ENCODE measurements around the gene TMSB4X. TPM values are rescaled to one million over a fixed set of nuclear protein-coding genes. Genes with fewer than 3 reads are reported as not detected.
"Not testable (repeated sequence)": the region's sequence is repeated elsewhere in the genome, so short reads cannot be mapped to it uniquely, and the experiment has no call there.

TMSB4X gene
- total RNA-seq (1,000 to 10,000 TPM; 3,415 to 3,478 TPM), polyA plus RNA-seq (28,788 TPM)

DNA sequence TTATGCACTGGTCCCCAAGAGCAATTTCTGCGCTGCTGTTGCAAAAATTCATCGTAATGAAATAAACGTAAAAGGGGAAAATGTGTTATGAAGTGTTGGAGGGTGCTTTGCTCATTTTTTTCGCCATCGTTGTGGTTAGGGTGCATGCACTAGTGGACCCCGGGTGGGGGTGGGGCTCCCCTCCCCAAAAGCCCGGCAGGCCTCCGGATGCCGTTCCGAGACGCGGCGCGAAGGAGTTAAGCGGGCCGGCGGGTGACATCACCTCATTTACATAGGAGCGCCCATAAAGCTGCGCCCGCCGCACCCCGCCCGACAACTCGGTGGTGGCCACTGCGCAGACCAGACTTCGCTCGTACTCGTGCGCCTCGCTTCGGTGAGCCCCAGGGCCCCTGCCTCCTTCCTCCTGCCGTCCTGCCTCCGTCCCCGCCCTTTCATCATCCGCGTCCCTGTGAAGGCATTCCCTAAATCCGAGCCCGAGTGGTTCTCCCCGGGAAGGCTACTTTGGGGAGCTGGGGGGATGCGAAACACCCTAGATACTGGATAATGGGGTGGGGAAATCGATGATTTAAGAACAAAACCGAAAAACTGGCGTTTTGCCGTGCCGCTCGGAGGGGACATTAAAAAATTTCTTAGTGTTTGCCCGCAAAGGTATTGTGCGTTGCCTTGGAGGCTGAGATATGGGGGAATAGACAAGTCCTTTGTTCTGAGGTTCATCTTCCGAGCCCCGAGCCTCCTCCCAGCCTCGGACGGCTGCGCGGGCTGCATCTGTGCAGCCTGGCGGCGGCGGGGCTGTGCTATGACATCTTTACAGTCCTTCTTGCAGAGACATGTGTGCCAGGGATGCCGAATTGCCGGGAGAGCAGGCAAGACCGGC, at the start of gene TMSB4X:
TMSB4X (plus strand) TSS at position 315 of the 874 bp plus-strand sequence.
- Mint-ChIP-seq H3K4me1 (peaks cover 32 to 58% (median 58%) of the 10 kb centered on the region in 3 donors), H3K27me3 (peaks cover 0 to 39% of the 10 kb centered on the region in 2 donors), H3K27ac (peak within 1 kb of the TSS; percentile 81 to 99 (median 96)), H3K36me3 (peaks cover 27 to 68% (median 28%) of the 10 kb centered on the region in 3 donors), H3K9me3 (peaks cover 0 to 7% (median 0%) of the 10 kb centered on the region in 5 donors), H3K4me3 (peak within 1 kb of the TSS; percentile 97 to 100 (median 98))
- peaks cover 22% of the 10 kb centered on the region for H3K36me3 ChIP-seq (ENCODE audit: insufficient read depth, low read length)
- ChIA-PET POLR2A (interaction anchor here (0.6 to 15.0 kb wide), 16 partner anchors 9 to 116 kb away, joined by 3 to 194 read pairs (median 7); no protein-coding TSS in a partner anchor), CTCF (interaction anchor here (1.2 to 16.4 kb wide), 10 partner anchors 11 to 513 kb away, joined by 3 to 224 read pairs (median 4); no protein-coding TSS in a partner anchor)
- no peaks in the 10 kb centered on the region for H3K27me3 ChIP-seq (ENCODE audit: insufficient read depth, low read length, poor library complexity, severe bottlenecking)
- H3K4me3 ChIP-seq (ENCODE audit: low read length) = peak within 1 kb of the TSS; percentile 97
- peak; percentile 72 to 92 (median 79) for DNase-seq
- H3K27ac ChIP-seq (ENCODE audit: low read depth, low read length) = peak within 1 kb of the TSS; percentile 96
- peaks cover 21% of the 10 kb centered on the region for H3K4me1 ChIP-seq (ENCODE audit: insufficient read depth, low read length)
- no peaks in the 10 kb centered on the region for H3K9me3 ChIP-seq (ENCODE audit: low read length)

DNA sequence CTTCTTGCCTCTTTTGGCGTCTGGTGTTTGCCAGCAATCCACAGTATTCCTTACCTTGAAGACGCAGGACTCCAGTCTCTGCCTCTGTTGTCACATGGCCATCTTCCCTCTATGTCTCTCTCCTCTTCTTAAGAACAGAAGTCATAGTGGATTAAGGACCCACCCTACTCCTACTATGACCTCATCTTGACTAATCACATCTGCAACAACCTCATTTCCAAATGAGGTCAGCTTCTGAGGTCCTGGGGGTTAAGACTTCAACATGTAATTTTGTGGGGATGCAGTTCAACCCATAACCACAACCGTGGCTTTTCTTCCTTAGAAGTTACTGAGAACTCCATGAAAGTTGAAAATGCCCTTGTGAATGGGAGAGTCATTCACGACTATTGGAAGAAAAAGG, 45.2 kb upstream of the TMSB4X start:
- Mint-ChIP-seq H3K36me3 (peaks cover 0 to 6% (median 0%) of the 10 kb centered on the region in 3 donors), H3K4me3 (no peak overlapping the region), H3K4me1 (no peaks in the 10 kb centered on the region), H3K9me3 (peaks cover 0 to 10% (median 2%) of the 10 kb centered on the region in 5 donors), H3K27ac (no peak overlapping the region), H3K27me3 (peaks cover 0 to 7% of the 10 kb centered on the region in 2 donors)
- no peaks in the 10 kb centered on the region for H3K9me3 ChIP-seq (ENCODE audit: low read length)
- no peak overlapping the region for H3K27ac ChIP-seq (ENCODE audit: low read depth, low read length)
- ChIA-PET CTCF (no interaction called here), POLR2A (no interaction called here)
- H3K4me3 ChIP-seq (ENCODE audit: low read length) = no peak overlapping the region
- H3K36me3 ChIP-seq (ENCODE audit: insufficient read depth, low read length) = no peaks in the 10 kb centered on the region
- H3K27me3 ChIP-seq (ENCODE audit: insufficient read depth, low read length, poor library complexity, severe bottlenecking) = no peaks in the 10 kb centered on the region
- DNase-seq = no peak
- no peaks in the 10 kb centered on the region for H3K4me1 ChIP-seq (ENCODE audit: insufficient read depth, low read length)

DNA sequence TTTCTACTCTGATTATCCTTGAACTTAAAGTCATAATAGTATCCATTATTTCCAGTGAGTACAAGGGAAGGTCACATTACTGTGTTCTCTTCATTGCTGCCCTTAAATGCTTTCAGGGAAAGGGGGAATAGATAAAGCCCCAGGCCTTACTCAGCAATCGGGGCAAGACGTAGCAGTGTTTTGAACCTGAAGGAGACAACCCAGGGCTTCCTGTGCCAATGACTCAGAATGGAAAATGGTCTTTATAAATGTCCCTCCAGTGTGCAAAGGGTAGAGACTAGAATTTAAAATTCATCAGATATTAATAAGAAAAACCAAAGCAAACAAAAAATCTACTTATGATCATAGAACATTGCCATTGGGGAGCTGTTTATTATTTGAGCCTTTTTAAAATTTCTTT, 44.8 kb upstream of the TMSB4X start:
- H3K36me3 Mint-ChIP-seq = peaks cover 0 to 4% (median 0%) of the 10 kb centered on the region in 3 donors
- no peaks in the 10 kb centered on the region for H3K4me1 ChIP-seq (ENCODE audit: insufficient read depth, low read length)
- no peak for DNase-seq
- no peaks in the 10 kb centered on the region for H3K4me1 Mint-ChIP-seq
- H3K27ac Mint-ChIP-seq = no peak overlapping the region
- H3K9me3 ChIP-seq (ENCODE audit: low read length) = no peaks in the 10 kb centered on the region
- no peak overlapping the region for H3K4me3 ChIP-seq (ENCODE audit: low read length)
- POLR2A ChIA-PET = no interaction called here
- CTCF ChIA-PET = no interaction called here
- H3K27me3 Mint-ChIP-seq = peaks cover 0 to 7% of the 10 kb centered on the region in 2 donors
- no peak overlapping the region for H3K4me3 Mint-ChIP-seq
- no peaks in the 10 kb centered on the region for H3K27me3 ChIP-seq (ENCODE audit: insufficient read depth, low read length, poor library complexity, severe bottlenecking)
- H3K9me3 Mint-ChIP-seq = peaks cover 0 to 8% (median 2%) of the 10 kb centered on the region in 5 donors
- H3K27ac ChIP-seq (ENCODE audit: low read depth, low read length) = no peak overlapping the region
- H3K36me3 ChIP-seq (ENCODE audit: insufficient read depth, low read length) = no peaks in the 10 kb centered on the region

DNA sequence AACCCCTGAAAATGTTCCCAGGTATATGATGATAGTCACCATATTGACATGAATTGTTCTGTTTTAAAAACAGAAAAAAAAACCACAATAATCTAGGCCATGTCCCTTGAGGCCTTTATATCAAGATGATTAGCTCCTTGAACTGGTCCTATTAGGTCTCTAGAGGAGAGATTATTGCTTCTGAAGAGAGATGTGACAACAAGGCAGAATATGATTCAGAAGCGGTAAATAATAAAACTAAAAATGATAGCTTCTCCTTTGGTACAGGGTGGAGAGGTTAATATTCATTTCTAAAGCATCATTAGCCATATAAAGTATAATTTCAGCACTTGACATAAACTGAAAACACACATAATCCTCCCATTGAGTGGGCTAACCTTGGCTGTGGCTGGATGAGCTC, 42.7 kb upstream of the TMSB4X start:
- peaks cover 0 to 3% (median 1%) of the 10 kb centered on the region in 5 donors for H3K9me3 Mint-ChIP-seq
- Histone ChIP-seq H3K9me3 (ENCODE audit: low read length) (no peaks in the 10 kb centered on the region), H3K27ac (ENCODE audit: low read depth, low read length) (no peak overlapping the region), H3K27me3 (ENCODE audit: insufficient read depth, low read length, poor library complexity, severe bottlenecking) (no peaks in the 10 kb centered on the region), H3K36me3 (ENCODE audit: insufficient read depth, low read length) (no peaks in the 10 kb centered on the region), H3K4me3 (ENCODE audit: low read length) (no peak overlapping the region), H3K4me1 (ENCODE audit: insufficient read depth, low read length) (no peaks in the 10 kb centered on the region)
- ChIA-PET POLR2A (no interaction called here), CTCF (no interaction called here)
- H3K4me1 Mint-ChIP-seq = no peaks in the 10 kb centered on the region
- no peak overlapping the region for H3K4me3 Mint-ChIP-seq
- DNase-seq = no peak
- peaks cover 0 to 7% of the 10 kb centered on the region in 2 donors for H3K27me3 Mint-ChIP-seq
- H3K36me3 Mint-ChIP-seq = no peaks in the 10 kb centered on the region
- no peak overlapping the region for H3K27ac Mint-ChIP-seq

DNA sequence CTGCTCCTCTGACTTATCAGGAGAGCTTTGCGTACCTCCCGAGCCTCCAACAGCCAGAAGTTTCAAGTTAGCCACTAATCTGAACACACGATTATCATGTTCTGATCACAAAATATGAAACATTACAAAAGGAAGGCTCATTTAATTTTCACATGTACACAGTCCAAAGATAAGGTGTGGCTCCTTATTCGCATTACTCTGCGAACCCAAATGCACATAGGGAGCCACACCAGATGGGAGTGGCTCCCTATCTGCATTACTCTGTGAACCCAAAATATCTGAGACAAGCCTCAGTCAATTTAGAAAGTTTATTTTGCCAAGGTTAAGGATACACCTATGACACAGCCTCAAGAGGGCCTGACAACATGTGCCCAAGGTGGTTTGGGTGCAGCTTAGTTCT, 40.1 kb upstream of the TMSB4X start:
- H3K4me1 Mint-ChIP-seq = no peaks in the 10 kb centered on the region
- CTCF ChIA-PET = no interaction called here
- no peaks in the 10 kb centered on the region for H3K27me3 ChIP-seq (ENCODE audit: insufficient read depth, low read length, poor library complexity, severe bottlenecking)
- H3K9me3 ChIP-seq (ENCODE audit: low read length) = no peaks in the 10 kb centered on the region
- no peak overlapping the region for H3K27ac ChIP-seq (ENCODE audit: low read depth, low read length)
- H3K36me3 Mint-ChIP-seq = no peaks in the 10 kb centered on the region
- peaks cover 0 to 7% of the 10 kb centered on the region in 2 donors for H3K27me3 Mint-ChIP-seq
- no peak overlapping the region for H3K4me3 Mint-ChIP-seq
- DNase-seq = no peak
- POLR2A ChIA-PET = no interaction called here
- H3K4me1 ChIP-seq (ENCODE audit: insufficient read depth, low read length) = no peaks in the 10 kb centered on the region
- H3K36me3 ChIP-seq (ENCODE audit: insufficient read depth, low read length) = no peaks in the 10 kb centered on the region
- no peaks in the 10 kb centered on the region for H3K9me3 Mint-ChIP-seq
- no peak overlapping the region for H3K27ac Mint-ChIP-seq
- no peak overlapping the region for H3K4me3 ChIP-seq (ENCODE audit: low read length)

DNA sequence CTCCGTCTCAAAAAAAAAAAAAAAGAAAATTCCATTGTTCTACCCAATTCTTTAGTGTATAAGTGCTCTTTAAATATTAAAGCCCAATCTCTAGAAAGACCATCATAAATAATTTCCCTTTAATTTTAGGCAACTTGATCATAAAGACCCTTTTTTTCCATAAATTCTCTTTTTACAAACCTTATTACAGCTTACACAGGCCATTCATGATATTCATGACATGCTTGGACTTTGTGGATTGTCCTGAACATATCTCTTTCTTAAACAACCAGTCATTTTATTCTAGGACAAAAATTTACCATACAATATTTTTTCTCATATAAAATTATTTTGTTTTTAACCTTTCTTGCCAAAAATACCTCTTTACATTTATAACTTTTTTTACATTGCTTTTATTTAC, 38.0 kb upstream of the TMSB4X start:
- DNase-seq = no peak
- ChIA-PET CTCF (interaction anchor here (0.9 kb wide), 1 partner anchor 10 kb away, joined by 4 read pairs; no protein-coding TSS in a partner anchor), POLR2A (interaction anchor here (0.6 kb wide), 1 partner anchor 1056 kb away, joined by 4 read pairs; no protein-coding TSS in a partner anchor)
- Mint-ChIP-seq H3K9me3 (no peaks in the 10 kb centered on the region), H3K4me1 (no peaks in the 10 kb centered on the region), H3K4me3 (no peak overlapping the region), H3K36me3 (no peaks in the 10 kb centered on the region), H3K27ac (no peak overlapping the region), H3K27me3 (peaks cover 0 to 18% of the 10 kb centered on the region in 2 donors)
- Histone ChIP-seq H3K4me3 (ENCODE audit: low read length) (no peak overlapping the region), H3K27me3 (ENCODE audit: insufficient read depth, low read length, poor library complexity, severe bottlenecking) (no peaks in the 10 kb centered on the region), H3K9me3 (ENCODE audit: low read length) (no peaks in the 10 kb centered on the region), H3K27ac (ENCODE audit: low read depth, low read length) (no peak overlapping the region), H3K4me1 (ENCODE audit: insufficient read depth, low read length) (no peaks in the 10 kb centered on the region), H3K36me3 (ENCODE audit: insufficient read depth, low read length) (no peaks in the 10 kb centered on the region)

DNA sequence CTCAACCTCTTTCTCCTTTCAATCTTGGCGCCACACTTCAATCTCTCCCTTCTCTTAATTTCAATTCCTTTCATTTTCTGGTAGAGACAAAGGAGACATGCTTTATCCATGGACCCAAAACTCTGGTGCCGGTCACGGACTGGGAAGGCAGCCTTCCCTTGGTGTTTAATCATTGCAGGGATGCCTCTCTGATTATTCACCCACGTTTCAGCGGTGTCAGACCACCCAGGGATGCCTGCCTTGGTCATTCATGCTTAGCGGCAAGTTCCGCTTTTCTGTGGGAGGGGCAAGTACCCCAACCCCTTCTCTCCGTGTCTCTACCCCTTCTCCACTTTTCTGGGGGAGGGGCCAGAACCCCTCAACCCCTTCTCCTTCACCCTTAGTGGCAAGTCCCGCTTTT, 34.4 kb upstream of the TMSB4X start:
- CTCF ChIA-PET; H3K27ac ChIP-seq (ENCODE audit: low read depth, low read length); H3K27me3 ChIP-seq (ENCODE audit: insufficient read depth, low read length, poor library complexity, severe bottlenecking); H3K36me3 ChIP-seq (ENCODE audit: insufficient read depth, low read length); H3K36me3 Mint-ChIP-seq; H3K4me1 Mint-ChIP-seq; H3K9me3 Mint-ChIP-seq; H3K4me3 Mint-ChIP-seq; POLR2A ChIA-PET; H3K27ac Mint-ChIP-seq; DNase-seq; H3K4me3 ChIP-seq (ENCODE audit: low read length); H3K9me3 ChIP-seq (ENCODE audit: low read length); H3K4me1 ChIP-seq (ENCODE audit: insufficient read depth, low read length): not testable (repeated sequence)
- peaks cover 0 to 21% of the 10 kb centered on the region in 2 donors for H3K27me3 Mint-ChIP-seq

DNA sequence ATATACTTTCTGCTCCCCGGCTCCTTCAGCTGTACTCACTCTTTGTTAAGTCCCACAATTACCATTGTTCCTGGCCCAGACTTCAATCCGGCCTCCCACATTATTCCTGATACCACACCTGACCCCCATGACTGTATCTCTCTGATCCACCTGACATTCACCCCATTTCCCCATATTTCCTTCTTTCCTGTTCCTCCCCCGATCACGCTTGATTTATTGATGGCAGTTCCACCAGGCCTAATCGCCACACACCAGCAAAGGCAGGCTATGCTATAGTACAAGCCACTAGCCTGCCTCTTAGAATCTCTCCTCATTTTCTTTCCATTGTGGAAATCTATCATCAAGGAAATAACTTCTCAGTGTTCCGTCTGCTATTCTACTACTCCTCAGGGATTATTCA, 31.3 kb upstream of the TMSB4X start:
- H3K9me3 Mint-ChIP-seq; H3K36me3 Mint-ChIP-seq; H3K27ac ChIP-seq (ENCODE audit: low read depth, low read length); H3K9me3 ChIP-seq (ENCODE audit: low read length); H3K27me3 ChIP-seq (ENCODE audit: insufficient read depth, low read length, poor library complexity, severe bottlenecking); H3K4me3 Mint-ChIP-seq; H3K36me3 ChIP-seq (ENCODE audit: insufficient read depth, low read length); POLR2A ChIA-PET; H3K4me3 ChIP-seq (ENCODE audit: low read length); DNase-seq; CTCF ChIA-PET; H3K27ac Mint-ChIP-seq: not testable (repeated sequence)
- peaks cover 20 to 26% (median 22%) of the 10 kb centered on the region in 3 donors for H3K4me1 Mint-ChIP-seq
- peaks cover 19% of the 10 kb centered on the region for H3K4me1 ChIP-seq (ENCODE audit: insufficient read depth, low read length)
- peaks cover 0 to 21% of the 10 kb centered on the region in 2 donors for H3K27me3 Mint-ChIP-seq

All from CD8-positive, alpha-beta memory T cell (primary cell).